Activated CD8-positive, alpha-beta memory T cell treated with anti-CD3 and anti-CD28 coated beads, Interleukin-2, amount 50 U/mL, for 48 hours (primary cell): ENCODE results near the gene TMEM50A.
"Not testable (repeated sequence)": the region's sequence is repeated elsewhere in the genome, so short reads cannot be mapped to it uniquely, and the experiment has no call there.

ENCODE experiments used
- DNase-seq: peaks from one replicate; pipeline ENCODE4 v3.0.0-alpha.2; 2020

TMEM50A gene

GRCh38 chr1:25338188-25338981, at the start of gene TMEM50A:
Gene TMEM50A (plus strand): TSS chr1:25338334. CDS start chr1:25340487, 2,153 bp downstream.
- DNase-seq, result peak; percentile 95

- DNase-seq, result not testable (repeated sequence)
These were observed 49.5 kb upstream of the TMEM50A start for GRCh38 chr1:25288573-25289101.

- not testable (repeated sequence) for DNase-seq
These were observed 48.1 kb upstream of the TMEM50A start for GRCh38 chr1:25290043-25290442.

GRCh38 chr1:25293426-25293825, 44.7 kb upstream of the TMEM50A start:
- not testable (repeated sequence) for DNase-seq

- DNase-seq, result not testable (repeated sequence)
These were observed 43.0 kb upstream of the TMEM50A start for GRCh38 chr1:25294889-25295826.

- DNase-seq, result not testable (repeated sequence)
These were observed 41.6 kb upstream of the TMEM50A start for GRCh38 chr1:25296501-25296900.

GRCh38 chr1:25300729-25301128, 37.4 kb upstream of the TMEM50A start:
- not testable (repeated sequence) for DNase-seq

GRCh38 chr1:25302330-25302729, 35.8 kb upstream of the TMEM50A start:
- DNase-seq, result not testable (repeated sequence)

GRCh38 chr1:25304936-25305335, 33.2 kb upstream of the TMEM50A start:
- DNase-seq, result not testable (repeated sequence)

GRCh38 chr1:25308168-25308567, 30.0 kb upstream of the TMEM50A start:
- DNase-seq, result not testable (repeated sequence)

- not testable (repeated sequence) for DNase-seq
These were observed 29.0 kb upstream of the TMEM50A start for GRCh38 chr1:25309085-25309484.

GRCh38 chr1:25309486-25309885, 28.6 kb upstream of the TMEM50A start:
- DNase-seq, result not testable (repeated sequence)

- DNase-seq, result not testable (repeated sequence)
These were observed 25.2 kb upstream of the TMEM50A start for GRCh38 chr1:25312806-25313470.

GRCh38 chr1:25320314-25320938, 17.7 kb upstream of the TMEM50A start:
- not testable (repeated sequence) for DNase-seq

GRCh38 chr1:25322127-25322526, 16.0 kb upstream of the TMEM50A start:
- DNase-seq, result not testable (repeated sequence)

GRCh38 chr1:25324407-25324806, 13.7 kb upstream of the TMEM50A start:
- not testable (repeated sequence) for DNase-seq

- DNase-seq, result not testable (repeated sequence)
These were observed 10.0 kb upstream of the TMEM50A start for GRCh38 chr1:25327864-25328790.

- not testable (repeated sequence) for DNase-seq
These were observed 9.3 kb upstream of the TMEM50A start for GRCh38 chr1:25328791-25329185.

GRCh38 chr1:25329336-25329735, 8.8 kb upstream of the TMEM50A start:
- not testable (repeated sequence) for DNase-seq

- DNase-seq, result not testable (repeated sequence)
These were observed 8.2 kb upstream of the TMEM50A start for GRCh38 chr1:25329950-25330349.

GRCh38 chr1:25336922-25337354, 1.2 kb upstream of the TMEM50A start:
- DNase-seq, result not testable (repeated sequence)
